ENCODE data around the gene AIFM1. TPM values are rescaled to one million over a fixed set of nuclear protein-coding genes. Genes with fewer than 3 reads are reported as not detected.

The AIFM1 gene
- total RNA-seq, 1 donor from 2014 or later = 53.9 TPM

DNA sequence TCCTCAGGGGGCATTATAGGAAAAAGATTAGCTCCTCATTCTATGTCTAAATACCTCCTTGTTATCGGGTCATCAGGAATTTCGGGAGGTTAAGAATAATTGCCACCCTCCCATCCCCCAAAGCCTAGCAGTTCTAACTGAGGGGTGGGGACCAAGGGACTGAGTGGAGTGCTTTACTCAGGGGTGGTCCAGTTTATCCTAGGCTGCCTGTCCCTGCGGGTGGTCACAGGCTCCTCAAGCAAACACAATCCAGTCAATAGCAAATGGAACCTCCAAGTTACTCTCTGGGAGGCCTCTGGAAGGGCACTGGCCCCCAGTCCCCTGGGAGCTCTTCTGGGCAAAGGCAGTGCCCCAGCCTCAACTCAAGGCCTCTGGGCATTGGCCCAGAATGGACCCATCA lies 62.0 kb downstream of the AIFM1 start:
- TF ChIP-seq, protein P1, sequence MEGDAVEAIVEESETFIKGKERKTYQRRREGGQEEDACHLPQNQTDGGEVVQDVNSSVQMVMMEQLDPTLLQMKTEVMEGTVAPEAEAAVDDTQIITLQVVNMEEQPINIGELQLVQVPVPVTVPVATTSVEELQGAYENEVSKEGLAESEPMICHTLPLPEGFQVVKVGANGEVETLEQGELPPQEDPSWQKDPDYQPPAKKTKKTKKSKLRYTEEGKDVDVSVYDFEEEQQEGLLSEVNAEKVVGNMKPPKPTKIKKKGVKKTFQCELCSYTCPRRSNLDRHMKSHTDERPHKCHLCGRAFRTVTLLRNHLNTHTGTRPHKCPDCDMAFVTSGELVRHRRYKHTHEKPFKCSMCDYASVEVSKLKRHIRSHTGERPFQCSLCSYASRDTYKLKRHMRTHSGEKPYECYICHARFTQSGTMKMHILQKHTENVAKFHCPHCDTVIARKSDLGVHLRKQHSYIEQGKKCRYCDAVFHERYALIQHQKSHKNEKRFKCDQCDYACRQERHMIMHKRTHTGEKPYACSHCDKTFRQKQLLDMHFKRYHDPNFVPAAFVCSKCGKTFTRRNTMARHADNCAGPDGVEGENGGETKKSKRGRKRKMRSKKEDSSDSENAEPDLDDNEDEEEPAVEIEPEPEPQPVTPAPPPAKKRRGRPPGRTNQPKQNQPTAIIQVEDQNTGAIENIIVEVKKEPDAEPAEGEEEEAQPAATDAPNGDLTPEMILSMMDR (conservative IDR thresholded peaks at IDR 0.05) = no peak
- H3K4me3 Mint-ChIP-seq = no peak overlapping the region
- no peaks in the 10 kb centered on the region for H3K36me3 Mint-ChIP-seq (ENCODE audit: low read depth)
- peaks cover 2% of the 10 kb centered on the region for H3K9me3 Mint-ChIP-seq
- no peak overlapping the region for H3K27ac Mint-ChIP-seq (ENCODE audit: unreplicated experiment)
- DNase-seq (ENCODE audit: low read depth, low spot score) = no peak
- peaks cover 26% of the 10 kb centered on the region for H3K27me3 Mint-ChIP-seq (ENCODE audit: low read depth)
- H3K4me1 Mint-ChIP-seq = peaks cover 16% of the 10 kb centered on the region

DNA sequence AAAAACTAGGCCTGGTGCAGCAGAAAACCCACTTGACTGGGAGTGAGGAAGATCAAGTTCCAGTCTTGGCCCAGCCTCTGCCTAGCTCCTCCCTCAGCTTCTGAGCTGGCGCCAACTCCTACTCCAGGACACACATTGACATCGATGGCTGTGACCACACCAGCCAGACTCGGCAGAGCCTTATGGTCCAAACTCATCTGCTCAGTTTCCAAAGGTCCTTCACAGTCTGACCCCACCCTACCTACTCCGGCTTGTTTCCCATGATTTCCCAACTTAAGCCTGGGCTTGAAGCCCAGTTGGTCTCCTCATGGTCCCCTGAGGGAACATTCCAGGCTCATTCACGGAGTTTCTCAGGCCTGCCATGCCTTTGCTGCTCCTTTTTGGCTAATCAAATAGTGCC lies 65.5 kb downstream of the AIFM1 start:
- Mint-ChIP-seq H3K4me3 (no peak overlapping the region), H3K27ac (ENCODE audit: unreplicated experiment) (no peak overlapping the region), H3K9me3 (peaks cover 2% of the 10 kb centered on the region), H3K36me3 (ENCODE audit: low read depth) (no peaks in the 10 kb centered on the region), H3K4me1 (peaks cover 1% of the 10 kb centered on the region), H3K27me3 (ENCODE audit: low read depth) (peaks cover 4% of the 10 kb centered on the region)
- DNase-seq (ENCODE audit: low read depth, low spot score) = no peak
- TF ChIP-seq, protein P1 (conservative IDR thresholded peaks at IDR 0.05) = no peak

DNA sequence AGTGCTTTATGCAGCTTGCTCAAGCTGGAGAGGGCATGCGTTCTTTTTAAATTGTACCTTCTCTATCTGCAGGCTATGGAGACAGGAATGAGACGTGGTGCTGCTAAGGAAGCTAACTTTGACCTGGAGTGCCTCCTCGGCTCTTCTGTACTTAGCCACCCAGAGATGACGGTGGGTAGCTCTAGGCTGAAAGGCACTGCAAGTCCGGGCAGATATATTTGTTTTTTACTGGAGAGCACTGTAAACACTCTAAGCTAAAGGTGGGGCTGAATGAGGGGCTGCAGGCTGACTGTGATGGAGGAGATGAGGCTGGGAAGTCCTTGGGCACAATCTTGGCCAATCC lies 67.5 kb downstream of the AIFM1 start:
- Mint-ChIP-seq H3K27me3 (ENCODE audit: low read depth) (peaks cover 2% of the 10 kb centered on the region), H3K4me1 (no peaks in the 10 kb centered on the region), H3K27ac (ENCODE audit: unreplicated experiment) (no peak overlapping the region), H3K4me3 (no peak overlapping the region), H3K36me3 (ENCODE audit: low read depth) (no peaks in the 10 kb centered on the region), H3K9me3 (peaks cover 2% of the 10 kb centered on the region)
- TF ChIP-seq, protein P1 (conservative IDR thresholded peaks at IDR 0.05) = no peak
- no peak for DNase-seq (ENCODE audit: low read depth, low spot score)

DNA sequence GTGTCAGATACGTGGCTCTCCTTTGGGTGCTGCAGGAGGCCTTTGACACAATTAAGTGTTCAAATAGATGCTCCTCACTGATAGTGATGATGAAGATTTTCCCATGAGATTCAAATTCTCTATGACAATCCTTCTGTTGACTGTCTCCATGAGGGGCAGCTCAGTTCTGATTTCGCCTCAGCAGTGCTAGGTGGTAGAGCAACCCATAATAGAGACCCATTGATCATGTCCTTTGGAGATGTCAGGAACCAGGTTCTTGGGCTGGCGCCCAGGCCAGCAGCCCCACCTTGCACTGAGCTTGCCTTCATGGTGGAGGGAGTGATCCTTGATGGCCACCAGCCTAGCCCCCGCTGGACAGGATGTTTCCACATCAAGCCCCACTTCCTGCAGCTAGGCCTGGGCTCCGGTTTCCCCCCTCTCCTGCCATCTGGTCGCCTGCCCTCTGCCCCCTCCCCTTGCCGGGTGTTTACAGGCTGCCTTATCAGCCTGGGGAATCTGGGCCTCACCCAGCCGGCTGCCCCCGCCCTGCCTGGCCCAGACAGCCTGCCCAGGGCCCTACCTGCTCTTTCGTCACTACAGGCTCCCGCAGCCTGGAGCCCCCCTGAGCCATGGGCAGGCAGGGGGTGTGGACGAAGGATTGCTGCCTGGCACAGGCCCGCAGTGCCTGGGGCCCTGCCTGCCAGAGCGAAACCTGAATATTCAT lies 68.0 kb downstream of the AIFM1 start:
- no peaks in the 10 kb centered on the region for H3K4me1 Mint-ChIP-seq
- H3K27me3 Mint-ChIP-seq (ENCODE audit: low read depth) = no peaks in the 10 kb centered on the region
- DNase-seq (ENCODE audit: low read depth, low spot score) = no peak
- H3K4me3 Mint-ChIP-seq = no peak overlapping the region
- no peak overlapping the region for H3K27ac Mint-ChIP-seq (ENCODE audit: unreplicated experiment)
- peaks cover 2% of the 10 kb centered on the region for H3K9me3 Mint-ChIP-seq
- TF ChIP-seq, protein P1 (conservative IDR thresholded peaks at IDR 0.05) = no peak
- H3K36me3 Mint-ChIP-seq (ENCODE audit: low read depth) = no peaks in the 10 kb centered on the region

DNA sequence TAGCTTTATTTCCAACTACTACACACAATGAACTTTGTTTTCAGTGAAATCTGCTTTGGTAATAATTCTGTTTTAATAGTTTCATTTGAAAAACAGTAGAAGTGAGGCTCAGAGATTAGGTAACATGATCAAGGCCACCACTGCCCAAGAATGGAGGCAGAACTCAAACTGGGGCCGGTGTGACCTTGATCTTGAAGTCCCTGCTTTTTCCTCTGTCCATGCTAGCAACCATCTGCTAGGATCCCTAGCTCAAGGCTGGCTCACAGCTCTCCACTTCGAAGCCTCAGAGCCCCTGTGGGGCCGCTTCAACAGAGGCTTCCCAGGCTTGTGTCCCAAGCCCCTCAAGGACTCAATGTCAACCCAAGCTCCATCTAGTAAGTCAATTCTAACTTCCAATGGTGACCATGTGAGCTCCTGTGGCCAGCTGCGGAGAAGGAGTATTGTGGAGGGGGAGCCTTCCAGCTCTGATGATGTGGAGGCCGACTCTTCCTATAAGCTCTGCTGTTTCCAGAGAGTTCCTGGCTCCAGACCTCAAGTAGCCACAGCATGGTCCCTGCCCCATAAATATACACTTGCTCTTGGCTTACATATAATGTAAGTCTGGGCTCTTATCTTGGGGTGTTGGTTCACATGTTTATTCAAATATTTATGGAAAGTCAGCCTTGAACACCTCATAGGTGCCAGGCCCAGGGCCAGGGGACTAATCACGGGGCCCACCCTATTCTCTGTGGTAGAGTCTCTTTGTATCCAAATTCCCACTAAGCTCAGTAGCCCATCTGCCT lies 70.2 kb downstream of the AIFM1 start:
- no peaks in the 10 kb centered on the region for H3K36me3 Mint-ChIP-seq (ENCODE audit: low read depth)
- no peak for DNase-seq (ENCODE audit: low read depth, low spot score)
- no peaks in the 10 kb centered on the region for H3K4me1 Mint-ChIP-seq
- TF ChIP-seq, protein P1 (conservative IDR thresholded peaks at IDR 0.05) = no peak
- no peaks in the 10 kb centered on the region for H3K27me3 Mint-ChIP-seq (ENCODE audit: low read depth)
- H3K27ac Mint-ChIP-seq (ENCODE audit: unreplicated experiment) = no peak overlapping the region
- no peaks in the 10 kb centered on the region for H3K9me3 Mint-ChIP-seq
- no peak overlapping the region for H3K4me3 Mint-ChIP-seq
